B cell (primary cell): ENCODE measurements around the gene ETFB. TPM values are rescaled to one million over a fixed set of nuclear protein-coding genes. Genes with fewer than 3 reads are reported as not detected.

Experiments
- ATAC-seq: fragments of 200-7000 bp; cut with Tn5 transposase; one replicate; pipeline ENCODE4 v1.10.0; 2021; ENCODE audit warnings: low read depth, mild to moderate bottlenecking, moderate number of reproducible peaks, moderate library complexity
- CTCF ChIA-PET: fragments of 350-600 bp; sonication (Branson Sonifier 250); formaldehyde crosslinking; loops from one replicate; lab custom pipeline; 2021; ENCODE audit warnings: antibody characterized with exemption, inconsistent platforms; lab: Charles Lee
- POLR2A ChIA-PET: fragments of 350-600 bp; sonication (Branson Sonifier 250); formaldehyde crosslinking; loops from one replicate; lab custom pipeline; 2021; ENCODE audit warnings: antibody characterized with exemption; lab: Charles Lee
- DNase-seq: peaks from one replicate; pipeline ENCODE4 v3.0.0; 2013
- H2AFZ ChIP-seq: 2 replicates; pipeline ENCODE4 v1.6.1; 2012; ENCODE audit warnings: mild to moderate bottlenecking, low read depth, low read length; ENCODE audit not compliant: insufficient read depth, poor library complexity, severe bottlenecking
- H3K27ac ChIP-seq, 2 donors: 1 replicate in 1 of 2; 2 replicates in 1 of 2; pipeline ENCODE4 v1.5.1; 2012 to 2013; ENCODE audit warnings: low read length in 2 of 2, mild to moderate bottlenecking in 2 of 2, moderate library complexity in 1 of 2
- H3K27me3 ChIP-seq, 4 experiments: fragments of 200-600 bp in 1 of 4; sonication (generic) in 1 of 4; replicated peaks in 1 of 4; 1 replicate in 2 of 4; 2 replicates in 2 of 4; pipeline versions ENCODE4 v1.6.1 to v1.7.0; 2013 to 2016; ENCODE audit warnings: low read length in 3 of 4, mild to moderate bottlenecking in 2 of 4, mixed read lengths in 1 of 4, moderate library complexity in 1 of 4; ENCODE audit not compliant: insufficient read depth in 4 of 4, control insufficient read depth in 3 of 4; ENCODE audit errors: control extremely low read depth in 1 of 4
- H3K36me3 ChIP-seq, 2 experiments: replicated peaks in 1 of 2; 1 replicate in 1 of 2; 2 replicates in 1 of 2; pipeline versions ENCODE4 v1.6.1 to v1.7.1; 2013; ENCODE audit warnings: low read length in 1 of 2; ENCODE audit not compliant: insufficient read depth in 2 of 2, control insufficient read depth in 1 of 2; ENCODE audit errors: control extremely low read depth in 1 of 2, extremely low read depth in 1 of 2
- H3K4me1 ChIP-seq, 2 donors: fragments of 200-600 bp in 1 of 2; sonication (generic) in 1 of 2; 1 replicate in 1 of 2; 2 replicates in 1 of 2; pipeline versions ENCODE4 v1.5.1 to v1.6.1; 2013 to 2017; ENCODE audit warnings: low read length in 2 of 2; ENCODE audit not compliant: control insufficient read depth in 2 of 2, insufficient read depth in 2 of 2
- H3K4me2 ChIP-seq: replicated peaks from 2 replicates; pipeline ENCODE3; 2012; ENCODE audit warnings: mild to moderate bottlenecking, low read depth, low read length; ENCODE audit not compliant: poor library complexity, severe bottlenecking
- H3K4me3 ChIP-seq, 5 experiments: fragments of 200-600 bp in 1 of 5; sonication (generic) in 1 of 5; 1 replicate in 3 of 5; 2 replicates in 2 of 5; pipeline versions ENCODE4 v1.5.1 to v1.7.0; 2011 to 2016; ENCODE audit warnings: low read length in 4 of 5, mild to moderate bottlenecking in 4 of 5, low read depth in 2 of 5, control low read depth in 1 of 5, moderate library complexity in 1 of 5; ENCODE audit not compliant: insufficient read depth in 1 of 5; ENCODE audit errors: control extremely low read depth in 1 of 5, extremely low read depth in 1 of 5
- H3K79me2 ChIP-seq: fragments of 200-600 bp; sonication (generic); one replicate; pipeline ENCODE4 v1.6.0; 2016; ENCODE audit warnings: low read length; ENCODE audit not compliant: control insufficient read depth, insufficient read depth
- H3K9ac ChIP-seq: fragments of 200-600 bp; sonication (generic); 2 replicates; pipeline ENCODE4 v1.6.1; 2017; ENCODE audit warnings: mild to moderate bottlenecking, low read length, moderate library complexity
- H3K9me3 ChIP-seq, 3 donors: one replicate each; pipeline versions ENCODE4 v1.6.1 to v1.7.1; 2013; ENCODE audit warnings: low read length in 2 of 3; ENCODE audit not compliant: control insufficient read depth in 2 of 3, insufficient read depth in 1 of 3; ENCODE audit errors: control extremely low read depth in 1 of 3
- H4K20me1 ChIP-seq: 2 replicates; pipeline ENCODE4 v1.6.0; 2012; ENCODE audit warnings: mild to moderate bottlenecking, low read length; ENCODE audit not compliant: insufficient read depth, control insufficient read depth, poor library complexity, severe bottlenecking
- H3K27ac Mint-ChIP-seq: one replicate; pipeline ENCODE4 v1.8.0; 2021; ENCODE audit warnings: mixed read lengths
- H3K27me3 Mint-ChIP-seq: one replicate; pipeline ENCODE4 v1.8.0; 2021; ENCODE audit warnings: mixed read lengths
- H3K4me1 Mint-ChIP-seq: one replicate; pipeline ENCODE4 v1.8.0; 2021; ENCODE audit warnings: mixed read lengths
- H3K4me3 Mint-ChIP-seq: one replicate; pipeline ENCODE4 v1.8.0; 2021; ENCODE audit warnings: mixed read lengths
- H3K9me3 Mint-ChIP-seq: one replicate; pipeline ENCODE4 v1.8.0; 2022; ENCODE audit warnings: mixed read lengths; ENCODE audit not compliant: insufficient read depth
- CTCF ChIP-seq: fragments of 200-600 bp; IDR thresholded peaks from one replicate; pipeline ENCODE4 v1.8.0; 2022; ENCODE audit warnings: antibody characterized with exemption, mild to moderate bottlenecking
- EZH2 ChIP-seq: IDR thresholded peaks from 2 replicates; pipeline ENCODE4 v1.6.1; 2012; ENCODE audit warnings: borderline replicate concordance, low read depth, mild to moderate bottlenecking, moderate library complexity, low read length; ENCODE audit not compliant: insufficient read depth, poor library complexity, severe bottlenecking
- WGBS: methylation state at CpG from one replicate; pipeline ENCODE4 v1.1.5; 2013; ENCODE audit warnings: missing lambda C conversion rate; ENCODE audit not compliant: insufficient coverage; 5-methylcytosine and 5-hydroxymethylcytosine counted together
- intact Hi-C: fragments of 100-400 bp; cut with micrococcal nuclease; formaldehyde crosslinking; loops from one replicate; pipeline ENCODE4 v1.10.0; 2022
- polyA plus RNA-seq: library from polyadenylated mRNA; depleted of rRNA; stranded (reverse); fragments of >200 nt; gene quantifications from 2 replicates; pipeline ENCODE4 v1.2.3, GENCODE V29; 2012
- total RNA-seq, 2 donors: library from RNA; stranded (reverse); fragments of 120-200 nt in 1 of 2; gene quantifications; 1 replicate in 1 of 2; 2 replicates in 1 of 2; pipeline versions ENCODE4 v1.2.3 to v1.2.4, GENCODE V29; 2013 to 2022

ETFB gene
- total and polyA plus RNA-seq, 2 donors (not counting 1 experiment from before 2014, with no cell fraction given): 33.3 to 76.5 TPM

- H3K9ac ChIP-seq: no peak overlapping the region
- intact Hi-C loops: no loop called here
- no peak overlapping the region for H3K27ac ChIP-seq
- H3K36me3 ChIP-seq: no peaks in the 10 kb centered on the region
- no peak overlapping the region for H3K4me3 Mint-ChIP-seq
- no peak overlapping the region for H3K4me3 ChIP-seq
- peaks cover 59% of the 10 kb centered on the region for H3K27me3 Mint-ChIP-seq
- H3K4me2 ChIP-seq: no peak overlapping the region
- no peak overlapping the region for H2AFZ ChIP-seq
- no peaks in the 10 kb centered on the region for H3K9me3 Mint-ChIP-seq
- no peak overlapping the region for H3K27ac Mint-ChIP-seq
- H3K27me3 ChIP-seq: peaks cover 0 to 36% (median 23%) of the 10 kb centered on the region in 4 experiments
- DNase-seq (no peak), ATAC-seq (no peak)
- no peak for TF ChIP-seq CTCF
- no peak for TF ChIP-seq EZH2
- H3K9me3 ChIP-seq: peaks cover 0 to 19% (median 0%) of the 10 kb centered on the region in 3 donors
- 82% methylated on average over 22 of the region's 29 CpGs for WGBS
- peaks cover 11% of the 10 kb centered on the region for H3K4me1 Mint-ChIP-seq
- peaks cover 12 to 20% of the 10 kb centered on the region in 2 donors for H3K4me1 ChIP-seq
- H4K20me1 ChIP-seq: no peaks in the 10 kb centered on the region
- POLR2A ChIA-PET: no interaction called here
- H3K79me2 ChIP-seq: no peaks in the 10 kb centered on the region
- CTCF ChIA-PET: no interaction called here
These were observed 42.6 kb downstream of the ETFB start for GRCh38 chr19:51323481-51324166.

GRCh38 chr19:51321799-51322198, 44.4 kb downstream of the ETFB start:
- ATAC-seq (no peak), DNase-seq (no peak)
- Histone ChIP-seq H4K20me1 (no peaks in the 10 kb centered on the region), H3K36me3 (no peaks in the 10 kb centered on the region), H3K79me2 (no peaks in the 10 kb centered on the region), H3K9me3 (peaks cover 0 to 8% (median 0%) of the 10 kb centered on the region in 3 donors), H3K4me3 (no peak overlapping the region), H2AFZ (no peak overlapping the region), H3K4me1 (peaks cover 0 to 3% of the 10 kb centered on the region in 2 donors), H3K27me3 (peaks cover 0 to 19% (median 11%) of the 10 kb centered on the region in 4 experiments), H3K4me2 (no peak overlapping the region), H3K9ac (no peak overlapping the region), H3K27ac (no peak overlapping the region)
- intact Hi-C loops: no loop called here
- Mint-ChIP-seq H3K4me3 (no peak overlapping the region), H3K4me1 (peaks cover 3% of the 10 kb centered on the region), H3K9me3 (no peaks in the 10 kb centered on the region), H3K27me3 (peaks cover 60% of the 10 kb centered on the region), H3K27ac (no peak overlapping the region)
- ChIA-PET POLR2A (no interaction called here), CTCF (no interaction called here)
- TF ChIP-seq EZH2 (no peak), CTCF (no peak)
- WGBS: 93% methylated on average over 11 of the region's 14 CpGs
